B cell (primary cell): ENCODE data around the gene GNA12. TPM values are rescaled to one million over a fixed set of nuclear protein-coding genes. Genes with fewer than 3 reads are reported as not detected.

Experiments used
- ATAC-seq: fragments of 200-7000 bp; cut with Tn5 transposase; one replicate; pipeline ENCODE4 v1.10.0; 2021; ENCODE audit warnings: low read depth, mild to moderate bottlenecking, moderate number of reproducible peaks, moderate library complexity
- CTCF ChIA-PET: fragments of 350-600 bp; sonication (Branson Sonifier 250); formaldehyde crosslinking; loops from one replicate; lab custom pipeline; 2021; ENCODE audit warnings: antibody characterized with exemption, inconsistent platforms; lab: Charles Lee
- POLR2A ChIA-PET: fragments of 350-600 bp; sonication (Branson Sonifier 250); formaldehyde crosslinking; loops from one replicate; lab custom pipeline; 2021; ENCODE audit warnings: antibody characterized with exemption; lab: Charles Lee
- DNase-seq: peaks from one replicate; pipeline ENCODE4 v3.0.0; 2013
- H2AFZ ChIP-seq: 2 replicates; pipeline ENCODE4 v1.6.1; 2012; ENCODE audit warnings: mild to moderate bottlenecking, low read depth, low read length; ENCODE audit not compliant: insufficient read depth, poor library complexity, severe bottlenecking
- H3K27ac ChIP-seq, 2 donors: 1 replicate in 1 of 2; 2 replicates in 1 of 2; pipeline ENCODE4 v1.5.1; 2012 to 2013; ENCODE audit warnings: low read length in 2 of 2, mild to moderate bottlenecking in 2 of 2, moderate library complexity in 1 of 2
- H3K27me3 ChIP-seq, 4 experiments: fragments of 200-600 bp in 1 of 4; sonication (generic) in 1 of 4; replicated peaks in 1 of 4; 1 replicate in 2 of 4; 2 replicates in 2 of 4; pipeline versions ENCODE4 v1.6.1 to v1.7.0; 2013 to 2016; ENCODE audit warnings: low read length in 3 of 4, mild to moderate bottlenecking in 2 of 4, mixed read lengths in 1 of 4, moderate library complexity in 1 of 4; ENCODE audit not compliant: insufficient read depth in 4 of 4, control insufficient read depth in 3 of 4; ENCODE audit errors: control extremely low read depth in 1 of 4
- H3K36me3 ChIP-seq, 2 experiments: replicated peaks in 1 of 2; 1 replicate in 1 of 2; 2 replicates in 1 of 2; pipeline versions ENCODE4 v1.6.1 to v1.7.1; 2013; ENCODE audit warnings: low read length in 1 of 2; ENCODE audit not compliant: insufficient read depth in 2 of 2, control insufficient read depth in 1 of 2; ENCODE audit errors: control extremely low read depth in 1 of 2, extremely low read depth in 1 of 2
- H3K4me1 ChIP-seq, 2 donors: fragments of 200-600 bp in 1 of 2; sonication (generic) in 1 of 2; 1 replicate in 1 of 2; 2 replicates in 1 of 2; pipeline versions ENCODE4 v1.5.1 to v1.6.1; 2013 to 2017; ENCODE audit warnings: low read length in 2 of 2; ENCODE audit not compliant: control insufficient read depth in 2 of 2, insufficient read depth in 2 of 2
- H3K4me2 ChIP-seq: replicated peaks from 2 replicates; pipeline ENCODE3; 2012; ENCODE audit warnings: mild to moderate bottlenecking, low read depth, low read length; ENCODE audit not compliant: poor library complexity, severe bottlenecking
- H3K4me3 ChIP-seq, 5 experiments: fragments of 200-600 bp in 1 of 5; sonication (generic) in 1 of 5; 1 replicate in 3 of 5; 2 replicates in 2 of 5; pipeline versions ENCODE4 v1.5.1 to v1.7.0; 2011 to 2016; ENCODE audit warnings: low read length in 4 of 5, mild to moderate bottlenecking in 4 of 5, low read depth in 2 of 5, control low read depth in 1 of 5, moderate library complexity in 1 of 5; ENCODE audit not compliant: insufficient read depth in 1 of 5; ENCODE audit errors: control extremely low read depth in 1 of 5, extremely low read depth in 1 of 5
- H3K79me2 ChIP-seq: fragments of 200-600 bp; sonication (generic); one replicate; pipeline ENCODE4 v1.6.0; 2016; ENCODE audit warnings: low read length; ENCODE audit not compliant: control insufficient read depth, insufficient read depth
- H3K9ac ChIP-seq: fragments of 200-600 bp; sonication (generic); 2 replicates; pipeline ENCODE4 v1.6.1; 2017; ENCODE audit warnings: mild to moderate bottlenecking, low read length, moderate library complexity
- H3K9me3 ChIP-seq, 3 donors: one replicate each; pipeline versions ENCODE4 v1.6.1 to v1.7.1; 2013; ENCODE audit warnings: low read length in 2 of 3; ENCODE audit not compliant: control insufficient read depth in 2 of 3, insufficient read depth in 1 of 3; ENCODE audit errors: control extremely low read depth in 1 of 3
- H4K20me1 ChIP-seq: 2 replicates; pipeline ENCODE4 v1.6.0; 2012; ENCODE audit warnings: mild to moderate bottlenecking, low read length; ENCODE audit not compliant: insufficient read depth, control insufficient read depth, poor library complexity, severe bottlenecking
- H3K27ac Mint-ChIP-seq: one replicate; pipeline ENCODE4 v1.8.0; 2021; ENCODE audit warnings: mixed read lengths
- H3K27me3 Mint-ChIP-seq: one replicate; pipeline ENCODE4 v1.8.0; 2021; ENCODE audit warnings: mixed read lengths
- H3K4me1 Mint-ChIP-seq: one replicate; pipeline ENCODE4 v1.8.0; 2021; ENCODE audit warnings: mixed read lengths
- H3K4me3 Mint-ChIP-seq: one replicate; pipeline ENCODE4 v1.8.0; 2021; ENCODE audit warnings: mixed read lengths
- H3K9me3 Mint-ChIP-seq: one replicate; pipeline ENCODE4 v1.8.0; 2022; ENCODE audit warnings: mixed read lengths; ENCODE audit not compliant: insufficient read depth
- EZH2 ChIP-seq: IDR thresholded peaks from 2 replicates; pipeline ENCODE4 v1.6.1; 2012; ENCODE audit warnings: borderline replicate concordance, low read depth, mild to moderate bottlenecking, moderate library complexity, low read length; ENCODE audit not compliant: insufficient read depth, poor library complexity, severe bottlenecking
- WGBS: methylation state at CpG from one replicate; pipeline ENCODE4 v1.1.5; 2013; ENCODE audit warnings: missing lambda C conversion rate; ENCODE audit not compliant: insufficient coverage; 5-methylcytosine and 5-hydroxymethylcytosine counted together
- intact Hi-C: fragments of 100-400 bp; cut with micrococcal nuclease; formaldehyde crosslinking; loops from one replicate; pipeline ENCODE4 v1.10.0; 2022
- polyA plus RNA-seq: library from polyadenylated mRNA; depleted of rRNA; stranded (reverse); fragments of >200 nt; gene quantifications from 2 replicates; pipeline ENCODE4 v1.2.3, GENCODE V29; 2012
- total RNA-seq, 2 donors: library from RNA; stranded (reverse); fragments of 120-200 nt in 1 of 2; gene quantifications; 1 replicate in 1 of 2; 2 replicates in 1 of 2; pipeline versions ENCODE4 v1.2.3 to v1.2.4, GENCODE V29; 2013 to 2022
- TF ChIP-seq, protein P1 (sequence below): fragments of 200-600 bp; IDR thresholded peaks from one replicate; pipeline ENCODE4 v1.8.0; 2022; ENCODE audit warnings: antibody characterized with exemption, mild to moderate bottlenecking

Gene GNA12
- total and polyA plus RNA-seq, 2 donors (not counting 1 experiment from before 2014, with no cell fraction given): 34.6 to 110 TPM

DNA sequence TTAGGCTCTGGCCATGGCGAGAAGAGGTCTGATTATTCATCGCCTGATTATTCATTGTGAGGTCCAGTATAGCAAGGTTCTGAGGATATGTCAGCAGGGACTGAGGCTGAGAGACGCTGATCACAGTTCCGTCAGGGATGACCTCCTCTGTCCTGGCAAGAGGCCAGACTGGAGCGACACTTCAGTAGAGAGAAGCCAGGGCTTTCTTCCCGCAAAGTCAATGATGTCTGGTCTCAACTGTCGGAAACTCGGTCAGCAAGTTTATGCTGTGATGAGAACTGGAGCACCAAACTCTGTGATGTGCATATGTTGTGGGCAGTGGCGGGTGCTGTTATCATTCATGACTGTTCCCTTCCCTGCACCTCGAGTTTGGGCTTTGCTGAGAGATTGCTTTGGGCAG is 29.0 kb upstream of the GNA12 start:
- Mint-ChIP-seq H3K4me3 (no peak overlapping the region), H3K27ac (no peak overlapping the region), H3K4me1 (peaks cover 30% of the 10 kb centered on the region), H3K9me3 (no peaks in the 10 kb centered on the region), H3K27me3 (no peaks in the 10 kb centered on the region)
- H3K27me3 ChIP-seq: peaks cover 0 to under 1% (median 0%) of the 10 kb centered on the region in 4 experiments
- no peaks in the 10 kb centered on the region for H3K36me3 ChIP-seq
- intact Hi-C loops: no loop called here
- no peaks in the 10 kb centered on the region for H3K9me3 ChIP-seq
- H3K4me1 ChIP-seq: peaks cover 17 to 20% of the 10 kb centered on the region in 2 donors
- ATAC-seq (no peak), DNase-seq (no peak)
- no peak overlapping the region for H3K27ac ChIP-seq
- ChIA-PET POLR2A (no interaction called here), CTCF (no interaction called here)
- no peak overlapping the region for H3K4me3 ChIP-seq
- TF ChIP-seq, protein P1, sequence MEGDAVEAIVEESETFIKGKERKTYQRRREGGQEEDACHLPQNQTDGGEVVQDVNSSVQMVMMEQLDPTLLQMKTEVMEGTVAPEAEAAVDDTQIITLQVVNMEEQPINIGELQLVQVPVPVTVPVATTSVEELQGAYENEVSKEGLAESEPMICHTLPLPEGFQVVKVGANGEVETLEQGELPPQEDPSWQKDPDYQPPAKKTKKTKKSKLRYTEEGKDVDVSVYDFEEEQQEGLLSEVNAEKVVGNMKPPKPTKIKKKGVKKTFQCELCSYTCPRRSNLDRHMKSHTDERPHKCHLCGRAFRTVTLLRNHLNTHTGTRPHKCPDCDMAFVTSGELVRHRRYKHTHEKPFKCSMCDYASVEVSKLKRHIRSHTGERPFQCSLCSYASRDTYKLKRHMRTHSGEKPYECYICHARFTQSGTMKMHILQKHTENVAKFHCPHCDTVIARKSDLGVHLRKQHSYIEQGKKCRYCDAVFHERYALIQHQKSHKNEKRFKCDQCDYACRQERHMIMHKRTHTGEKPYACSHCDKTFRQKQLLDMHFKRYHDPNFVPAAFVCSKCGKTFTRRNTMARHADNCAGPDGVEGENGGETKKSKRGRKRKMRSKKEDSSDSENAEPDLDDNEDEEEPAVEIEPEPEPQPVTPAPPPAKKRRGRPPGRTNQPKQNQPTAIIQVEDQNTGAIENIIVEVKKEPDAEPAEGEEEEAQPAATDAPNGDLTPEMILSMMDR: no peak
- no peak for TF ChIP-seq EZH2
- H2AFZ ChIP-seq: no peak overlapping the region
- no peak overlapping the region for H3K4me2 ChIP-seq
- WGBS: 90% methylated on average over 10 of the region's 10 CpGs
- no peak overlapping the region for H3K9ac ChIP-seq
- H4K20me1 ChIP-seq: no peaks in the 10 kb centered on the region
- H3K79me2 ChIP-seq: no peaks in the 10 kb centered on the region

DNA sequence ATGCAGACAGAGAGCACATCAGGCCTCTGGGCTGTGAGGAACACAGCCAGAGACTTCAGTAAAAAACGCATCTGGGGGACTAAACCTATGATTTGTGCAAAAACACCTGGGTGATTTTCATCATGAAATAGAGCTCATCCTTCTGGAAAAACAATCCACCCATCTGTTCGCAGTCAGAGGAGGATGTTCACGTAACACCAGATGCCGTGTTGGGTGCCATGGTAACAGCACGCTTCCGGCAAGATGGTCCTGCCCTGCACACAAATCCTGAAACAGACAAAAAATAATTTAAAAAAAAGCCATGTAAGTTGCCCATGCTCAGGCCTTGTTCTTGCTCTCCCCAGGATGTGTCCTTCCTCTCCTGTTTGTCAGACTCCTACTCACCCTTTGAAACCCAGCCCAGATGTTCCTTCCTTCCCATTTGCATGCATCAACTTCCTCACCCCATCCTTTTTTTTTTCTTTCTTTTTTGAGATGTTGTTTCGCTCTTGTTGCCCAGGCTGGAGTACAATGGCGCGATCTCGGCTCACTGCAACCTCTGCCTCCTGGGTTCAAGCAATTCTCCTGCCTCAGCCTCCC is 28.3 kb upstream of the GNA12 start:
- no peak for TF ChIP-seq EZH2
- TF ChIP-seq, protein P1: no peak
- Histone ChIP-seq H3K4me1 (peaks cover 17 to 20% of the 10 kb centered on the region in 2 donors), H3K9ac (no peak overlapping the region), H2AFZ (no peak overlapping the region), H3K4me2 (no peak overlapping the region), H3K27ac (no peak overlapping the region), H3K79me2 (no peaks in the 10 kb centered on the region), H3K27me3 (no peaks in the 10 kb centered on the region), H3K9me3 (no peaks in the 10 kb centered on the region), H3K36me3 (no peaks in the 10 kb centered on the region), H3K4me3 (no peak overlapping the region), H4K20me1 (no peaks in the 10 kb centered on the region)
- CTCF ChIA-PET: interaction anchor here (0.6 kb wide), 1 partner anchor 13 kb away, joined by 3 read pairs; no protein-coding TSS in a partner anchor
- intact Hi-C loops: no loop called here
- 85% methylated on average over 9 of the region's 10 CpGs for WGBS
- POLR2A ChIA-PET: no interaction called here
- H3K9me3 Mint-ChIP-seq: no peaks in the 10 kb centered on the region
- H3K27ac Mint-ChIP-seq: no peak overlapping the region
- ATAC-seq: no peak
- peaks cover 30% of the 10 kb centered on the region for H3K4me1 Mint-ChIP-seq
- no peak for DNase-seq
- H3K27me3 Mint-ChIP-seq: no peaks in the 10 kb centered on the region
- no peak overlapping the region for H3K4me3 Mint-ChIP-seq
